OCI-LY7 (cell line): ENCODE data around the gene STUM. TPM values are rescaled to one million over a fixed set of nuclear protein-coding genes. Genes with fewer than 3 reads are reported as not detected.

Experiments
- BruUV-seq: library from RNA; stranded (reverse); fragments of 400-500 nt; replicated peaks from 2 replicates; lab custom pipeline; 2021; lab: Mats Ljungman, UMichigan
- CTCF ChIA-PET: fragments of 300-600 bp; sonication (Branson Sonifier 250); formaldehyde crosslinking; loops from one replicate; lab custom pipeline; 2022; ENCODE audit warnings: antibody characterized with exemption; ENCODE audit not compliant: unreplicated experiment; lab: Charles Lee
- POLR2A ChIA-PET: fragments of 300-600 bp; sonication (Branson Sonifier 250); formaldehyde crosslinking; loops from one replicate; lab custom pipeline; 2022; ENCODE audit warnings: antibody characterized with exemption; lab: Charles Lee
- DNase-seq: peaks from one replicate; pipeline ENCODE4 v3.0.0-alpha.2; 2015; ENCODE audit warnings: low spot score
- H2AFZ ChIP-seq: fragments of 200-600 bp; sonication (generic), shearing (Covaris generic); 2 replicates; pipeline ENCODE4 v1.6.1; 2014; ENCODE audit warnings: mild to moderate bottlenecking, antibody characterized with exemption, low read length, moderate library complexity
- H3K27ac ChIP-seq: fragments of 200-600 bp; sonication (generic); 2 replicates; pipeline ENCODE4 v1.5.1; 2014; ENCODE audit warnings: mixed run types, low read depth, mild to moderate bottlenecking, moderate library complexity, low read length, inconsistent platforms; ENCODE audit not compliant: poor library complexity, severe bottlenecking
- H3K36me3 ChIP-seq: fragments of 200-600 bp; sonication (generic); 2 replicates; pipeline ENCODE4 v1.6.1; 2014; ENCODE audit warnings: mild to moderate bottlenecking, antibody characterized with exemption, low read length, moderate library complexity, mixed read lengths; ENCODE audit not compliant: insufficient read depth
- H3K4me1 ChIP-seq: fragments of 200-600 bp; sonication (generic); 2 replicates; pipeline ENCODE4 v1.5.1; 2014; ENCODE audit warnings: mild to moderate bottlenecking, low read length; ENCODE audit not compliant: insufficient read depth, poor library complexity, severe bottlenecking
- H3K4me2 ChIP-seq: fragments of 200-600 bp; sonication (generic); 2 replicates; pipeline ENCODE4 v1.6.1; 2014; ENCODE audit warnings: mild to moderate bottlenecking, low read length
- H3K4me3 ChIP-seq: fragments of 200-600 bp; sonication (generic); 2 replicates; pipeline ENCODE4 v1.5.1; 2014; ENCODE audit warnings: mild to moderate bottlenecking, low read depth, low read length; ENCODE audit not compliant: poor library complexity, severe bottlenecking
- H3K79me2 ChIP-seq: fragments of 200-600 bp; sonication (generic); 2 replicates; pipeline ENCODE4 v1.6.1; 2016; ENCODE audit warnings: low read depth, mild to moderate bottlenecking, low read length, moderate library complexity, mixed read lengths; ENCODE audit not compliant: insufficient read depth
- H3K9me2 ChIP-seq: fragments of 200-600 bp; sonication (generic); 2 replicates; pipeline ENCODE4 v1.6.1; 2016; ENCODE audit warnings: mild to moderate bottlenecking, low read length, mixed read lengths; ENCODE audit not compliant: insufficient read depth
- H3K9me3 ChIP-seq: fragments of 200-600 bp; sonication (generic); 2 replicates; pipeline ENCODE4 v1.6.1; 2014; ENCODE audit warnings: mild to moderate bottlenecking, mixed run types, low read length, mixed read lengths
- H4K20me1 ChIP-seq: fragments of 200-600 bp; sonication (generic); 2 replicates; pipeline ENCODE4 v1.6.1; 2014; ENCODE audit warnings: mild to moderate bottlenecking, antibody characterized with exemption, low read length, moderate library complexity, mixed read lengths; ENCODE audit not compliant: insufficient read depth
- EZH2phosphoT487 ChIP-seq: fragments of 200-600 bp; sonication (generic); IDR thresholded peaks from 2 replicates; pipeline ENCODE4 v1.6.1; 2018; ENCODE audit warnings: low read depth, borderline replicate concordance, mild to moderate bottlenecking, mixed run types, antibody characterized with exemption, low read length, moderate library complexity, mixed read lengths
- intact Hi-C: fragments of 100-400 bp; cut with micrococcal nuclease; formaldehyde crosslinking; loops from one replicate; pipeline ENCODE4 v1.10.0; 2022; ENCODE audit not compliant: unreplicated experiment
- total RNA-seq, 2 experiments: library from RNA; depleted of rRNA in 1 of 2; stranded (reverse); fragments of >200 nt in 1 of 2; shearing (Covaris generic) in 1 of 2; gene quantifications; 2 replicates each; pipeline ENCODE4 v1.2.3, GENCODE V29; 2014 to 2022
- TF ChIP-seq, protein P1 (sequence below): fragments of 200-600 bp; sonication (generic); conservative IDR thresholded peaks from 2 replicates; pipeline ENCODE4 v1.5.1; 2014; ENCODE audit warnings: mild to moderate bottlenecking, antibody characterized with exemption, low read length, moderate library complexity, mixed read lengths

Gene STUM
- total RNA-seq, 2 experiments from 2014 or later, result not detected

DNA sequence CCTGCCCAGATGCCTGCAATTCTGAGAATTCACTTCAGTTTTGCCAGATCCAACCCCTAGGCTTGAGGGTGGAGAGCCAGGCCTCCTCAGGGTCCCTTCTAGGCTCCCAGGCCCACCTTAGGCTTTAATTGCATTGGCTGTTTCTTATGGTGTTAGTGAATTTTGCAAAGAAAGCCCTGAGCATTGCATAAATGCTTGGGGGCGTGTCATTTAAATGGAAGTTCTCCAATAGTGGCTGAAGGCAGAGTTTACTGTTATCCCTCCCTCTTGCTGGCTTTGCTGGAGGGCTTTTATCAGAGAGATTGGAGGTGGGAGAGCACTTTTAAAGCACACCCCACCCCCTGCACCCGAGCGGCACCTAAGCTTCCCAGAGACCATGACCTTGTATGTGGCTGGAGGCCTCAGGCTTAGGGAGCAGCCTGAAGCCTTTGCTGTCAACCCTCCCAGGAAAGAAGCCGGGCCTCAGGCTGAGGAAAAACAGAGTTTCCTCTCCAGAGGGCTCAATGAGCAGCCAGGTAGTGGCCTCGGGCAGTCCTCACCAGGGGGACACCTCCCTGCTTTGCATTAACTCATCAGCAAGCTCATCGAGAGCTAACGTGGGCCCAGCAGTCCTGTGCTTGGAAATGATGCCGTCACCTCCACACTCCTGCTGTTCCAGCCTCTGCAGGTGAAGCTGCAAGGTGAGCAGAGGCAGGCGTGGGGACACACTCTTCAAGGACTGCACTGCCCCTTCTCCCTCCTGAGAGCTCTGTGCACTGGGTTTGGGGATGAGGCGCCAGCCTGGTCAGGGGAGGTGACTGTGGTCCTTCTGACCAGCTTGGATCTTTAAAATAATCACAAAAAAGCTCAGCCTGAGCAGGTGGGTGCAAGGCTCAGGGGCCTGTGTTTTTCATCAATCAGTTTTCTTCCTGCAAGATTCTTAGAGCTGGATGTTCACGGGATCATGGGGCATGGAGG lies 58.0 kb downstream of the STUM start:
- Histone ChIP-seq H3K27ac (no peak overlapping the region), H3K9me2 (no peaks in the 10 kb centered on the region), H2AFZ (no peak overlapping the region), H3K9me3 (no peaks in the 10 kb centered on the region), H4K20me1 (no peaks in the 10 kb centered on the region), H3K79me2 (no peaks in the 10 kb centered on the region), H3K36me3 (no peaks in the 10 kb centered on the region), H3K4me3 (no peak overlapping the region), H3K4me2 (no peak overlapping the region), H3K4me1 (peaks cover 7% of the 10 kb centered on the region)
- intact Hi-C loops, result loop anchor here (5.0 kb wide), 1 partner anchor 59 kb away; the partner anchor contains the start of gene STUM
- no peak for DNase-seq
- TF ChIP-seq EZH2phosphoT487, result no peak
- TF ChIP-seq, protein P1, sequence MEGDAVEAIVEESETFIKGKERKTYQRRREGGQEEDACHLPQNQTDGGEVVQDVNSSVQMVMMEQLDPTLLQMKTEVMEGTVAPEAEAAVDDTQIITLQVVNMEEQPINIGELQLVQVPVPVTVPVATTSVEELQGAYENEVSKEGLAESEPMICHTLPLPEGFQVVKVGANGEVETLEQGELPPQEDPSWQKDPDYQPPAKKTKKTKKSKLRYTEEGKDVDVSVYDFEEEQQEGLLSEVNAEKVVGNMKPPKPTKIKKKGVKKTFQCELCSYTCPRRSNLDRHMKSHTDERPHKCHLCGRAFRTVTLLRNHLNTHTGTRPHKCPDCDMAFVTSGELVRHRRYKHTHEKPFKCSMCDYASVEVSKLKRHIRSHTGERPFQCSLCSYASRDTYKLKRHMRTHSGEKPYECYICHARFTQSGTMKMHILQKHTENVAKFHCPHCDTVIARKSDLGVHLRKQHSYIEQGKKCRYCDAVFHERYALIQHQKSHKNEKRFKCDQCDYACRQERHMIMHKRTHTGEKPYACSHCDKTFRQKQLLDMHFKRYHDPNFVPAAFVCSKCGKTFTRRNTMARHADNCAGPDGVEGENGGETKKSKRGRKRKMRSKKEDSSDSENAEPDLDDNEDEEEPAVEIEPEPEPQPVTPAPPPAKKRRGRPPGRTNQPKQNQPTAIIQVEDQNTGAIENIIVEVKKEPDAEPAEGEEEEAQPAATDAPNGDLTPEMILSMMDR, result no peak
- ChIA-PET CTCF (no interaction called here), POLR2A (no interaction called here)
- no TSS peak for BruUV-seq

DNA sequence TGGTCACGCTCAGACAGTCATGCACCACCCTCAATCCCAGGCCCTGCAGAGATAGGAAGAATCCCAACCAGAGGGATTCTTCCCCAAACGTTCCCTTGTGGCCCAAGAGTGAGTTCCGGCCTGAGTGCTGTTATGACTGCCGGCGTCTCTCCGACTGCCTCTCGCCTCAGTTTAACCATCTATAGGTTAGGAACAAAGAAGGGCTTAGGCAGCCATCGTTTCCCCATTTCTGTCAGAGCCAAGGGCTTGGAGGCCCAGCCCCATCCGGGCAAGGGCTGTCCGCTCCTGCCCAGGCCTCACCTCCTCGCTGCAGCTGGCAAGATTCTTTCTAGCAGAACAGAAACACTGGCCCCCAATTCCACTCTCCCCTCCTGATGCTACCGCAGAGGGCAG lies 58.7 kb downstream of the STUM start:
- Histone ChIP-seq H4K20me1 (no peaks in the 10 kb centered on the region), H2AFZ (no peak overlapping the region), H3K27ac (no peak overlapping the region), H3K4me1 (peaks cover 7% of the 10 kb centered on the region), H3K4me3 (no peak overlapping the region), H3K36me3 (no peaks in the 10 kb centered on the region), H3K79me2 (no peaks in the 10 kb centered on the region), H3K9me3 (no peaks in the 10 kb centered on the region), H3K9me2 (no peaks in the 10 kb centered on the region), H3K4me2 (no peak overlapping the region)
- intact Hi-C loops, result loop anchor here (5.0 kb wide), 1 partner anchor 60 kb away; the partner anchor contains the start of gene STUM
- BruUV-seq, result no TSS peak
- no peak for TF ChIP-seq EZH2phosphoT487
- TF ChIP-seq, protein P1, result no peak
- POLR2A ChIA-PET, result no interaction called here
- DNase-seq, result no peak
- CTCF ChIA-PET, result no interaction called here

DNA sequence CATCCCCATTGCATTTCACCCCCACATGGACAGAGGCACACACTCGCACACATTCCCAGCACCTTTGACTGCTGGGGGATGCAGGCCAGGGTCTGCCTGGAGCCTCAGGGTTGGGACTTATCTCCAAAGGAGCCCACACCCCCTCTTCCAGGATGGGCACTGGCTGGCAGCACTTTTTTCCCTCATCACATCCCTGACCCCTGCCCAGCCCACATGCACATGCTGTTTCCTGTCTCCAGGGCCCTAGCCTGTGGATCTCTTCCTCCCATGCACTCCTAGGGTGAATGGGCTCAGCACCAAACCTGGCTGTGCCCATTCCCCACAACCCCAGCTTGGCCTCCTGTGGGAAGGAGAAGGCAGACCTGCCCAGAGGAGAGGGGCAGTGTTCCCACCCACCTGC lies 59.3 kb downstream of the STUM start:
- Histone ChIP-seq H4K20me1 (no peaks in the 10 kb centered on the region), H3K4me1 (peaks cover 7% of the 10 kb centered on the region), H3K27ac (no peak overlapping the region), H3K4me2 (no peak overlapping the region), H2AFZ (no peak overlapping the region), H3K4me3 (no peak overlapping the region), H3K36me3 (no peaks in the 10 kb centered on the region), H3K9me3 (no peaks in the 10 kb centered on the region), H3K79me2 (no peaks in the 10 kb centered on the region), H3K9me2 (no peaks in the 10 kb centered on the region)
- TF ChIP-seq, protein P1, result no peak
- TF ChIP-seq EZH2phosphoT487, result no peak
- BruUV-seq, result no TSS peak
- ChIA-PET CTCF (interaction anchor here (0.9 kb wide), 1 partner anchor 19 kb away, joined by 3 read pairs; no protein-coding TSS in a partner anchor), POLR2A (no interaction called here)
- no peak for DNase-seq
- intact Hi-C loops, result loop anchor here (1.0 to 5.0 kb wide), 2 partner anchors 61 to 184 kb away; partner anchors contain the start of gene STUM
